ENCODE results near the gene EFCAB14. TPM values are rescaled to one million over a fixed set of nuclear protein-coding genes. Genes with fewer than 3 reads are reported as not detected.

EFCAB14 gene
- total and polyA plus RNA-seq, 2 experiments from 2014 or later: 23.3 to 49.0 TPM

- TF ChIP-seq REST (IDR thresholded peaks at IDR 0.05; ENCODE audit: unreplicated experiment) (no peak), CTCF (conservative IDR thresholded peaks at IDR 0.05; ENCODE audit: low read depth in 2 of 2) (no peak), EZH2 (IDR thresholded peaks at IDR 0.05; ENCODE audit: low read depth, unreplicated experiment) (no peak), ZNF114 (CRISPR knock-in tag; IDR thresholded peaks at IDR 0.05) (no peak), NANOG (IDR thresholded peaks at IDR 0.05; ENCODE audit: borderline replicate concordance) (no peak)
These were observed 5.0 kb upstream of the EFCAB14 start (continued) for GRCh38 chr1:46723901-46724300.

- Histone ChIP-seq H3K4me3 (no peak overlapping the region), H3K79me2 (replicated peaks; ENCODE audit: insufficient read depth) (peaks cover 19% of the 10 kb centered on the region), H3K27ac (ENCODE audit: low read depth) (no peak overlapping the region), H3K9me2 (ENCODE audit: insufficient read depth) (no peaks in the 10 kb centered on the region), H3F3A (replicated peaks; ENCODE audit: low read depth) (no peaks in the 10 kb centered on the region), H4K20me1 (replicated peaks; ENCODE audit: insufficient read depth) (peaks cover 14% of the 10 kb centered on the region), H3K36me3 (ENCODE audit: insufficient read depth) (0 out of 2 replicates have a peak, but pooled peaks cover 4% of the 10 kb centered on the region), H3K4me2 (no peak overlapping the region), H3K27me3 (ENCODE audit: insufficient read depth) (no peaks in the 10 kb centered on the region), H2AFZ (no peak overlapping the region), H3K4me1 (ENCODE audit: insufficient read depth) (peaks cover 19% of the 10 kb centered on the region)
- Mint-ChIP-seq H3K27me3 (ENCODE audit: insufficient read depth, low read depth, poor library complexity) (peaks cover 2% of the 10 kb centered on the region), H3K9me3 (peaks cover 6% of the 10 kb centered on the region), H3K4me3 (no peak overlapping the region), H3K36me3 (ENCODE audit: low read depth) (no peaks in the 10 kb centered on the region; the same call in 1 of the 3 replicates), H3K27ac (no peak overlapping the region), H3K4me1 (peaks cover 25% of the 10 kb centered on the region)
- TF ChIP-seq POLR2AphosphoS5 (IDR thresholded peaks at IDR 0.05; ENCODE audit: low read depth): no peak
- no peak for TF ChIP-seq ZNF114 (CRISPR knock-in tag; IDR thresholded peaks at IDR 0.05)
- no peak for TF ChIP-seq JUNB (IDR thresholded peaks at IDR 0.05; ENCODE audit: unreplicated experiment)
- no peak for DNase-seq (ENCODE audit: low spot score)
- ATAC-seq: no peak
These were observed 2.8 kb upstream of the EFCAB14 start for GRCh38 chr1:46721686-46722205.

GRCh38 chr1:46721204-46721603, 2.3 kb upstream of the EFCAB14 start:
- no peaks in the 10 kb centered on the region for H3K9me2 ChIP-seq (ENCODE audit: insufficient read depth)
- H3K27me3 ChIP-seq (ENCODE audit: insufficient read depth): no peaks in the 10 kb centered on the region
- no peak overlapping the region for H2AFZ ChIP-seq
- H3K4me2 ChIP-seq: no peak overlapping the region
- H3K4me3 Mint-ChIP-seq: no peak overlapping the region
- peaks cover 2% of the 10 kb centered on the region; the same call in 2 of the 3 replicates for H3K9me3 Mint-ChIP-seq
- H3K36me3 ChIP-seq (ENCODE audit: insufficient read depth): 0 out of 2 replicates have a peak, but pooled peaks cover 4% of the 10 kb centered on the region
- peaks cover 24% of the 10 kb centered on the region for H3K79me2 ChIP-seq (replicated peaks; ENCODE audit: insufficient read depth)
- H3K4me1 ChIP-seq (ENCODE audit: insufficient read depth): peaks cover 19% of the 10 kb centered on the region
- no peak overlapping the region for H3K27ac ChIP-seq (ENCODE audit: low read depth)
- peaks cover 25% of the 10 kb centered on the region for H3K4me1 Mint-ChIP-seq
- no peak overlapping the region for H3K4me3 ChIP-seq
- H3K27ac Mint-ChIP-seq: no peak overlapping the region
- peaks cover 20% of the 10 kb centered on the region for H4K20me1 ChIP-seq (replicated peaks; ENCODE audit: insufficient read depth)
- DNase-seq (ENCODE audit: low spot score) (no peak), ATAC-seq (no peak)
- H3F3A ChIP-seq (replicated peaks; ENCODE audit: low read depth): no peaks in the 10 kb centered on the region
- peaks cover 2% of the 10 kb centered on the region for H3K27me3 Mint-ChIP-seq (ENCODE audit: insufficient read depth, low read depth, poor library complexity)
- H3K36me3 Mint-ChIP-seq (ENCODE audit: low read depth): peaks cover 3% of the 10 kb centered on the region
- TF ChIP-seq EZH2 (IDR thresholded peaks at IDR 0.05; ENCODE audit: low read depth, unreplicated experiment) (no peak), POLR2AphosphoS5 (IDR thresholded peaks at IDR 0.05; ENCODE audit: low read depth) (no peak), NANOG (IDR thresholded peaks at IDR 0.05; ENCODE audit: borderline replicate concordance) (no peak), STAT1 (IDR thresholded peaks at IDR 0.05; ENCODE audit: unreplicated experiment) (no peak), EZH2phosphoT487 (IDR thresholded peaks at IDR 0.05; ENCODE audit: unreplicated experiment) (no peak), CREB1 (CRISPR knock-in tag; IDR thresholded peaks at IDR 0.05; ENCODE audit: low read depth) (no peak), JUNB (IDR thresholded peaks at IDR 0.05; ENCODE audit: unreplicated experiment) (no peak), CTCF (conservative IDR thresholded peaks at IDR 0.05; ENCODE audit: low read depth in 2 of 2) (no peak)
